ENCODE measurements around the gene DNER. TPM values are rescaled to one million over a fixed set of nuclear protein-coding genes. Genes with fewer than 3 reads are reported as not detected.

DNER gene
- total RNA-seq, 1 experiment from 2014 or later: 2.9 TPM

DNA sequence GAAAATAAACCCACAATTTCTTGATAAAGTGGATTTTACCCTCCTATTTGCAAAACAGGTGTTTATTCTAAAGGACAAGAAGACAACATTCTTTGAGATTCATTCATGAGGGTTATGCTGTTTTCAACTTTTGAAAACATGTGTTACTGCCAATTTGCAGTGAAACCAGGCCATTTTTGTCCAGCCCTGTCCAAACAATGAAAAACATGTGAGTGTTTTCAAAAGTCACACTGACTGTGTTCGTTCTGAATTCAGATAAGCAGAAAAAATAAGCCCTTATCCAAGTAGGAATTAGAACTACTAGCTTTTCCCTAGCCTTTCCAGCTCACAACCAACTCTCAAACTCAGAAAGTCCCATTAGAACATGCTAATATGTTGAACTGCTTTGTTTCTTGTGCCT is 295.2 kb downstream of the DNER start:
- CTCF ChIA-PET: no interaction called here
- no peaks in the 10 kb centered on the region for H3K79me2 ChIP-seq (ENCODE audit: insufficient read depth, low read length)
- intact Hi-C loops (cut with micrococcal nuclease): no loop called here
- H3K9me3 ChIP-seq (ENCODE audit: control insufficient read depth in 1 of 2, insufficient read depth in 1 of 2, low read depth in 1 of 2, low read length in 2 of 2): no peaks in the 10 kb centered on the region
- H3K4me2 ChIP-seq (ENCODE audit: low read length): no peak overlapping the region
- BruUV-seq (replicated peaks): no TSS peak
- DNase-seq (ENCODE audit: low read depth, low spot score) (no peak), ATAC-seq (no peak)
- H3K9me2 ChIP-seq (ENCODE audit: insufficient read depth): no peaks in the 10 kb centered on the region
- no peaks in the 10 kb centered on the region for H3K36me3 ChIP-seq (ENCODE audit: control insufficient read depth in 1 of 2, insufficient read depth in 2 of 2, low read length in 2 of 2)
- no peak overlapping the region for H2AFZ ChIP-seq (ENCODE audit: low read depth, low read length, poor library complexity, severe bottlenecking)
- no peak overlapping the region for H3K27ac ChIP-seq (ENCODE audit: low read depth, low read length)
- POLR2A ChIA-PET: no interaction called here
- H3K27me3 ChIP-seq (ENCODE audit: insufficient read depth, low read length): no peaks in the 10 kb centered on the region
- no peaks in the 10 kb centered on the region for H4K20me1 ChIP-seq (ENCODE audit: insufficient read depth)
- TF ChIP-seq SIN3A (IDR thresholded peaks at IDR 0.05; ENCODE audit: low read depth) (no peak), POLR2AphosphoS5 (IDR thresholded peaks at IDR 0.05; ENCODE audit: low read depth, low read length) (no peak), TCF7L2 (IDR thresholded peaks at IDR 0.05; ENCODE audit: borderline replicate concordance, extremely low read depth, insufficient read depth, insufficient read length) (no peak), ATF3 (IDR thresholded peaks at IDR 0.05) (no peak), SP1 (IDR thresholded peaks at IDR 0.05; ENCODE audit: low read depth) (no peak), FOSL1 (IDR thresholded peaks at IDR 0.05; ENCODE audit: low read depth) (no peak), CBX3 (IDR thresholded peaks at IDR 0.05; ENCODE audit: low read depth) (no peak), ELF1 (IDR thresholded peaks at IDR 0.05; ENCODE audit: borderline replicate concordance, low read depth) (no peak), EZH2phosphoT487 (IDR thresholded peaks at IDR 0.05; ENCODE audit: borderline replicate concordance) (no peak), RAD21 (IDR thresholded peaks at IDR 0.05; ENCODE audit: low read depth) (no peak), EZH2 (IDR thresholded peaks at IDR 0.05) (no peak), EGR1 (IDR thresholded peaks at IDR 0.05; ENCODE audit: low read depth) (no peak)
- TF ChIP-seq, protein P1, sequence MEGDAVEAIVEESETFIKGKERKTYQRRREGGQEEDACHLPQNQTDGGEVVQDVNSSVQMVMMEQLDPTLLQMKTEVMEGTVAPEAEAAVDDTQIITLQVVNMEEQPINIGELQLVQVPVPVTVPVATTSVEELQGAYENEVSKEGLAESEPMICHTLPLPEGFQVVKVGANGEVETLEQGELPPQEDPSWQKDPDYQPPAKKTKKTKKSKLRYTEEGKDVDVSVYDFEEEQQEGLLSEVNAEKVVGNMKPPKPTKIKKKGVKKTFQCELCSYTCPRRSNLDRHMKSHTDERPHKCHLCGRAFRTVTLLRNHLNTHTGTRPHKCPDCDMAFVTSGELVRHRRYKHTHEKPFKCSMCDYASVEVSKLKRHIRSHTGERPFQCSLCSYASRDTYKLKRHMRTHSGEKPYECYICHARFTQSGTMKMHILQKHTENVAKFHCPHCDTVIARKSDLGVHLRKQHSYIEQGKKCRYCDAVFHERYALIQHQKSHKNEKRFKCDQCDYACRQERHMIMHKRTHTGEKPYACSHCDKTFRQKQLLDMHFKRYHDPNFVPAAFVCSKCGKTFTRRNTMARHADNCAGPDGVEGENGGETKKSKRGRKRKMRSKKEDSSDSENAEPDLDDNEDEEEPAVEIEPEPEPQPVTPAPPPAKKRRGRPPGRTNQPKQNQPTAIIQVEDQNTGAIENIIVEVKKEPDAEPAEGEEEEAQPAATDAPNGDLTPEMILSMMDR (IDR thresholded peaks at IDR 0.05 in 2 of 3, conservative IDR thresholded peaks at IDR 0.05 in 1 of 3; ENCODE audit: borderline replicate concordance in 1 of 3, insufficient read depth in 1 of 3, low read depth in 2 of 3, low read length in 2 of 3): no peak
- no peak overlapping the region for H3K4me3 ChIP-seq (replicated peaks in 1 of 2; ENCODE audit: low read depth in 1 of 2, low read length in 2 of 2)
- RAD21 ChIA-PET (ENCODE audit: low non-redundant PET in 1 of 2, low total read pairs in 2 of 2, uncharacterized antibody in 2 of 2, unreplicated experiment in 2 of 2): no interaction called here
- no peaks in the 10 kb centered on the region for H3K4me1 ChIP-seq (ENCODE audit: control insufficient read depth in 1 of 2, insufficient read depth in 2 of 2, low read length in 2 of 2)
- no peak overlapping the region for H3K9ac ChIP-seq (ENCODE audit: low read length)

Measured in HCT116 (cell line).